GM18907 (cell line): ENCODE results near the gene LRRC7.
"Not testable (repeated sequence)": the region's sequence is repeated elsewhere in the genome, so short reads cannot be mapped to it uniquely, and the experiment has no call there.

Experiments
- ATAC-seq: cut with Tn5 transposase; IDR thresholded peaks from one replicate; pipeline ENCODE4 v1.9.1; 2021; ENCODE audit warnings: mild to moderate bottlenecking, moderate library complexity; ENCODE audit not compliant: unreplicated experiment

The LRRC7 gene

GRCh38 chr1:69943030-69943429 is 375.3 kb downstream of the LRRC7 start:
- ATAC-seq: no peak

GRCh38 chr1:69946935-69947334 is 379.2 kb downstream of the LRRC7 start:
- no peak for ATAC-seq

DNA sequence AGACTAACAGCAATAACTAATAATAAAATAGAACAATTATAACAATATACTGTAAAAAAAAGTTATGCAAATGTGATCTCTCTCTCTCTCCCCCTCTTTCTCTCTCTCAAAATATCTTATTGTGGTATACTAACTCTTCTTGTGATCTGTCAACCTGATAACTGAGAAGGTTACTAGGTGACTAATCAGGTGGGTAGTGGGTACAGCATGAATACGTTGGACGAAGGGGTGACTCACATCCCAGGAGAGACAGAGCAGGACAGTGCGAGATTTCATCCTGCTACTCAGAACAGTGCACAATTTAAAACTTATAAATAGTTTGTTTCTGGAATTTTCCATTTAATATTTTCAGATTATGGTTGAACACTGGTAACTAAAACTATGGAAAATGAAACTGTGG is 380.1 kb downstream of the LRRC7 start:
- no peak for ATAC-seq

- ATAC-seq: no peak
Measured at GRCh38 chr1:69952676-69953075, 385.0 kb downstream of the LRRC7 start.

DNA sequence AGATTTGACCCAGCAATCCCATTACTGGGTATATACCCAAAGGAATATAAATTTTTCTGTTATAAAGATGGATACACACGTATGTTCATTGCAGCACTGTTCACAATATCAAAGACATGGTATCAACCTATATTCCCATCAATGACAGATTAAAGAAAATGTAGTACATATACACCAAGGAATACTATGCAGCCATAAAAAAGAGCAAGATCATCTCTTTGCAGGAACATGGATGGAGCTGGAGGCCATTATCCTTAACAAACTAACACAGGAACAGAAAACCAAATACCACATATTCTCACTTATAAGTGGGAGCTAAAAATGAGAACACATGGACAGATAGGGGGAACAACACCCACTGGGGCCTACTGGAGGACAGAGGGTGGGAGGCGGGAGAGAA is 394.7 kb downstream of the LRRC7 start:
- ATAC-seq: not testable (repeated sequence)

GRCh38 chr1:69967245-69967766 is 399.6 kb downstream of the LRRC7 start:
- no peak for ATAC-seq

DNA sequence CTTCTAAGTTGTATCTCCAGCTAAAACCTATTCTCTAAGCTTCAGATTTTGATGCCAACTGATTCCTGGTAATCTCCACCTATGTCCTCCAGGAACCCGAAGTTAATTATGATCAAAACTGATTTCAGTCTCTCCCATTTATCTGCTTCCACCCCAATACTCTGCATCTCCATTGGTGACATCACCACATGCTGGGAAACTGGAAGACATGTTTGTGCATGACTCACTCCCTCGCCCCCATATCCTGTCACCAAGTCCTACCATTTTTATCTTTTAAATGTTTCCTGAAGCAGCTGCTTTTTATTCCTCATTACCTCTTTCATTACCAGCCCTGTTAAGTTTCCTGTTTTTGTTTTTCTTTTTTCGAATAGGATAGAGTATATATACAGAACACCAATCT is 409.2 kb downstream of the LRRC7 start:
- no peak for ATAC-seq

GRCh38 chr1:69982992-69983391 is 415.3 kb downstream of the LRRC7 start:
- ATAC-seq: no peak

GRCh38 chr1:69985376-69985775 is 417.7 kb downstream of the LRRC7 start:
- ATAC-seq: no peak

GRCh38 chr1:69985901-69986439 is 418.2 kb downstream of the LRRC7 start:
- ATAC-seq: no peak

DNA sequence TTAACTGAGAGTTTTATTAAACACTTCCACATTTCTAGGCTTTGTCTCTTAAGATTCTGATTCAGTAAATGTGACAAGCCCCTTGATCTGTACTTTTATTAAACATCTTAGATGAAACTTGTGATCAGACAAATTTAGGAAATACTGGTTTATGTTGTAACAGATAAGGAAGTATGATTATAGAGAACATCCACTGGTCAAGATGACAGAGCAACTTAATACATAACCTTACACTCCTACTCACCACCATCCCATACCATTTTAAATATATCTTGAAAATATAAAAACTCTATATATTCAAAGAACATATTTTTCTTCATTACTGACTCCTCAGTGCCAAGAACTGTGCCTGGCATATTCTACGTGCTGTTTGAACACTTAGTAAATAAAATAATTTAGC is 420.2 kb downstream of the LRRC7 start:
- ATAC-seq: no peak

DNA sequence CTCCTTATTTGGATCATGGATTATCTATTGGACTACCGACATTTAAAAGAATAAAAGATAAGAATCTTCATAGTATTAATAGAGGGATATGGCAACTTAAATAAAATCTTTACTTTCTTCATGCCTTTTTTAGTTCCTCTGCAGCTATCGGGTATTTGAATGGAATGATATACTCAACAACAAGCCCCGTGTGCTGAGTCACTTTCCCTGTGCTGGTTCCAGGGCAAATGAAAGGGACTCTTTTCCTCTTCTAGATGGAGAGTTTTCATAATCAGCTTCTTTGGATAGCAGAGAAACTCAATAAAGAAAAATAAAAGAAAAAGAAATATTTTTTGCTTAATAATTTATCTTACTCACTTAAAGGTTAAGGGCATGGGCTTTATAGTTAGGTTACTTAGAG is 423.9 kb downstream of the LRRC7 start:
- no peak for ATAC-seq

GRCh38 chr1:69992594-69992993 is 424.9 kb downstream of the LRRC7 start:
- no peak for ATAC-seq

DNA sequence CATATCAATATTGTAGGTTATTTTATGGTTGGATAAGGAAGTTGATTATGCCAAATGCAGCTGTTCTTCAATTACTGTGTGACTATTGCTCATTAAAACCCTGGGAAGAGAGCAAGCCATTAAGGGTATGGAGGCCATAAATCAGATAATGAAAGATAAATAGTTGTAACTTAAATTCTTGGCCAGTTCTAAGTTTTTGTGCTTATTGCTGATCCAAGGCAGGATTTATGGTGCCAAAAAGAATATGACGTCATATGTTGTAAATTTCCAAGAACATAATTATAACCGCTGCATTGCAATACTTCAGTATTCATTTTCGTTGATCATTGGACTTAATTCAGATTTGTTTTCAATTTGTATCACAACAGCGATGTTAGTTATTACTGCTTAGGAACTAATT is 426.1 kb downstream of the LRRC7 start:
- ATAC-seq: no peak

DNA sequence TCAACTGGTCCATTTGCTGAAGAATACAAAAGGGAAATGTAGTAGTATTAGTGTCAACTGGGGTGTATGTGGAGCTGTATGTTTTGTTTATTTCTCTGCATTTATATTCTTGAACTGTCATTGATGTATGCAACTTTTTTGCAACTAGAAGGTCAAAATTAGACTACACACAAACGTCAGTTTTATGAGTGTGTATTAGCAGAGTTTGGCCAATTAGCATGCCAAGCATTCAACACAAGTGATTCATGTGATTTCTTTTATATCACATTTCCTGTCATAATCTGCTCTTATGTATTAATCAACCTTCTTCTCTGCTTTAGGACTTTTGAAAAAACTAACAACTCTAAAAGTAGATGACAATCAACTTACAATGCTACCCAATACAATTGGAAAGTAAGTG is 426.5 kb downstream of the LRRC7 start:
- ATAC-seq: no peak

- ATAC-seq: no peak
Measured at GRCh38 chr1:69998847-69999246, 431.1 kb downstream of the LRRC7 start.

DNA sequence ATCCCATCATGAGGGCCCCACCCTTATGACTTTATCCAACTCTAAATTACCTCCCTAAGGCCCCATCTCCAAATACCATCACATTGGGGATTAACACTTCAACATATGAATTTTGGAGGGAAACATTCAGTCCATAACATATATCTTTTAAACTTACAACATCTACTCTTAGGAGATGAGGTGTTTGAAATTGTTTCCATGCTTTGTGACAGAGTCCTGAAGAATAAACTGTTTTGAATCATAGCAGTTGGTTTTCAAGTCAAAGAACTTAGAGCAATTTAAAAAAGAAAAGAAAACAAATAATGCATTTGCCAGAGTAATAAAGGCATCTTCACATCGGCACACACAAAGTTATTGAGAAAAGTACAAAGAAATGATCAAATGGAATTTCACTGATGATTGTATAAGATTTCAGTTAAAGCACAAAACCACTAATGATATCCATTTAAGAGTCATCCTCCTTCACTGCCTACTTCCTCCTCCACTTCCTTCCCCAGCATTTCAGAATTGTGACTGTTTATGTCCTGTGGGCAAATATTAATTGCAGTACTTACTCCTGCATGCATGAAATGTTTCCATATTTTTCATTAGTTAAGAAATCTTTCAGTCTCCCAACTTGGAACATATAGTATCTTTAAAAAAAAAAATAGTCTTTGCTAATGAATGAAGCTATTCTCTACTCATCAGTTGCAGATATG is 435.6 kb downstream of the LRRC7 start:
- ATAC-seq: no peak

- ATAC-seq: no peak
Measured at GRCh38 chr1:70005386-70006034, 437.8 kb downstream of the LRRC7 start.

DNA sequence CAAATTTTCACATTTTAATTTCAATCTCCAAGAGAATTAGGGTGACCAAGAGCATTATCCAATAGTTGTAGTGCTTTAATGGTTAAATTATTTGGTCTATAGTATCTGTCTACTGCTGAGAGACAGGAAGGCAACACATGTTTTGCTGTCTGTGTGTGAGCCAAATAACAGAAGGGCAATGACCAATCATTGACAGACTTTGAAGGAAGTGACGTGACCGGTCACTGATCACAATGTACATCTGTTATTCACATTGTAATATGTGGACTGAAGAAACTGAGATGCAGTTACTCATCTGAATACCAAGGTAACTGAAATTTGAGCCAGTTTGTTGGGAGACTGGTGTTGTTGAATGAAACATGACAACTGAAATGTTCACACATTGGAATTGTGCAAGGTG is 440.9 kb downstream of the LRRC7 start:
- peak; percentile 60 for ATAC-seq

DNA sequence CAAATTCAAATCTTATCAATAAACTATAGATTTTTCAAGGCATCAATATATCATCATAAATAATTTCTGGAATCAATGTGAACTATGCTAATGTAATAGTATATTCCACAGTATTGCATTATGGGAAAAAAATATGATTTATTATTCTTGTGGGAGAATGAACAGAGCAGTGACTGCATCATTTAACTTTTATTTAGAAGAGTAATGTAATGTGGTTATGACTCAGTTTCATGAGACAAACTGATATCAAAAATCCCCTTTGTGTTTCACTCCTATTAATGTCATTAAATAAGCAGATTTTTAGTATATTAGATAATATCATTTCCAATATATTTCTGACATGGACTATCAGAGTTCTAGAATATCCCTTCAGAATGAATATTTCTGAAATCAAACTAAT is 450.0 kb downstream of the LRRC7 start:
- ATAC-seq: no peak

- ATAC-seq: no peak
Measured at GRCh38 chr1:70024272-70024671, 456.6 kb downstream of the LRRC7 start.

GRCh38 chr1:70025052-70025451 is 457.3 kb downstream of the LRRC7 start:
- ATAC-seq: no peak
